ENCODE data around the gene KCNJ10. TPM values are rescaled to one million over a fixed set of nuclear protein-coding genes. Genes with fewer than 3 reads are reported as not detected.

The KCNJ10 gene
- total RNA-seq, 1 experiment from 2014 or later, result 0.12 TPM

- no peak for DNase-seq (ENCODE audit: low read depth)
These were observed 105.8 kb downstream of the KCNJ10 start for GRCh38 chr1:159964144-159964543.

DNA sequence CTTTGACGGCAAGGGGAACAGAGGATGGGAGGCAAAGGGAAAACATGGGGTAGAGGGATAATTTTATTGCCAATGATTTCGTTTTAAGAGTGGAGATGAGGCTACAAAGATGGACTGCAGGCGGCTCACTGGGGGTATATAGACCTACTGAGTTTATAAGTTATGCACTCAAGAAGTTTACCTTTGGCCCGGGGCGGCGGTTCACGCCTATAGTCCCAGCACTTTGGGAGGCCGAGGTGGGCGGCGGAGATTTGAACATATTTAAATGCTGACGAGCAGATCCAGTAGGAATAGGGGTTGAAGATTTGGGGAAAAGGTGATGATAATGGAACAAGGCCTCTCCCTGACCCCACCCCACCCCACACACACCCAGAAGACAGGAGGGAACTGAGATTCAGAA is 107.8 kb downstream of the KCNJ10 start:
- no peak for DNase-seq (ENCODE audit: low read depth)

GRCh38 chr1:159961636-159962035 is 108.3 kb downstream of the KCNJ10 start:
- DNase-seq (ENCODE audit: low read depth), result no peak

DNA sequence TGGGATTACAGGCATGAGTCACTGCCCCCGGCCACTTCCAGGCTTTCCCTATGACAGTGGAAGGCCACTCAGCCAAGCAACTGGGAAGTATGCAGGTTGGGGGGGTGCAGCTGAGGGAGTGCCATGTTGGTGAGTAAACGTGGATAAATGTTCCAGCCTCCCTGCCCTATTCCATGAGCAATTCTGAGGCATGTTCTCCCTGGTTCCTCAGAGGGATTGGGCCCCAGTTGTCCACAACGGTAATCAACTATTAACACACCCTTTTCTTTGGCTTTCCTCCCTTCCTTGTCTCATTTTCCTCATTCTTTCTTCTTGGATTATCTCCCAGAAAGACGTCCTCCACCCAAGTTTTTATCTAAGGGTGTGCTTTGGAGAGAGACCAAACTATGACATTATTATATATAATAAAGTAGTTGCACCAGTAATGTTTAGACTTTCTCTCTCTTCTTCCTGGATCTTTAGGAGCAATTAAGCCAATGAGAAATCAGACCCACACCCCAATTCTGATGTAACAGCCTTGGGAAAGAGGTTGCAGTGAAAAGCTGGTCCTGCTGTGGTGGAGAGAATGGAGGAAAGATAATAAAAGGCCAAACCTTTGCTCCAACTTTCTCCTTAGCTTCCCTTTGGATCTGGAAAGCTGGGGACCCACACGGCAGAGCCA is 109.1 kb downstream of the KCNJ10 start:
- peak; percentile 37 for DNase-seq (ENCODE audit: low read depth)

GRCh38 chr1:159959451-159959850 is 110.5 kb downstream of the KCNJ10 start:
- DNase-seq (ENCODE audit: low read depth), result peak; percentile 10

DNA sequence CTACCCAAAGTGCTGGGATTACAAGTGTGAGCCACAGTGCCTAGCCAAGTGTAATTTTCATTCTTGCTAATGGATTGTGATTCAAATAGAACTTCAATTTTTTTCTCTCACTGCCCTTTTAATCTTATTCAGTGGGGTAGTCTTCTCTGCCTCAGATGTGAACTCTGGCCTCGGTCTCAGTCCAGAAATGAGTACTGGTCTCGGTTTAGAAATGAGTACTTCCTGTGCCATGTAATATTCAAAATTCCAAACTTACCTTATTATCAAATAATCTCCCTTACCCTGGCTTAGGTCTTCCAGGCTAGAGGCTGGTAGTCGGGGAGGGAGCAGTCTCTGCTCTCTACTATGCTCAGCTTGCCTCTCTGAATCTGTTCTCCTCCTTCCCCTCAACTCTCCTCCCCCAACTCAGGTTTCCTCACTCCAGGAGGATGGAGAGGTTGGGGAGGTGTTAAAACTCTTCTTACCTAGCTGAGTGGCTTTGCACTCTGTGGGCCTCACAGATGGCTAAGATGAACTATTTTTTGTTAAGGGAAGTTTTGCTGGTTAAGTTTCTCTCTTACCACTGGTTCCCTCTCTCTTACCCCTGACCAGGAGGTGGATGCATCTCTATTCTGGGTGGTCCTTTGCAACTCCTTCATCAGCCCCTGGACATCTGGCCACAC is 111.1 kb downstream of the KCNJ10 start:
- no peak for DNase-seq (ENCODE audit: low read depth)

- DNase-seq (ENCODE audit: low read depth), result no peak
These were observed 112.1 kb downstream of the KCNJ10 start for GRCh38 chr1:159957824-159958268.

DNA sequence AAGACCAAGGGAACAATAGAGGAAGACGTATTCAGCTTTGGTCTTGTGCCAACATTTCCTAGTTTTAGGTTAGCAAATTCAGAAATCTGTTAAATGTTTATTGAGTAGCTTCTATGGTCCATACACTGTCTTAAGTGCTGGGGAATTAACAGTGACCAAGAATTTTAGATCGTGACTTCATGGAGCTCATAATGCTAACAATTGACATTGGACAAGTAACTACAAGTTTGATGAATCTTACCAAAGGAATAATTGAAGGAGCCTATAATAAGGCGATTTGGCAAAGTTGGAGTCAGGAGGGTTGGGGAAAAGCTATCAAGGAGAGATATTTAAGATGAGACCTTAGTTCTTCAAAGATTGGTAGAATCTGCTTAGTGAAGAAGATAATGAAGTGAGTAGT is 114.5 kb downstream of the KCNJ10 start:
- DNase-seq (ENCODE audit: low read depth), result no peak

DNA sequence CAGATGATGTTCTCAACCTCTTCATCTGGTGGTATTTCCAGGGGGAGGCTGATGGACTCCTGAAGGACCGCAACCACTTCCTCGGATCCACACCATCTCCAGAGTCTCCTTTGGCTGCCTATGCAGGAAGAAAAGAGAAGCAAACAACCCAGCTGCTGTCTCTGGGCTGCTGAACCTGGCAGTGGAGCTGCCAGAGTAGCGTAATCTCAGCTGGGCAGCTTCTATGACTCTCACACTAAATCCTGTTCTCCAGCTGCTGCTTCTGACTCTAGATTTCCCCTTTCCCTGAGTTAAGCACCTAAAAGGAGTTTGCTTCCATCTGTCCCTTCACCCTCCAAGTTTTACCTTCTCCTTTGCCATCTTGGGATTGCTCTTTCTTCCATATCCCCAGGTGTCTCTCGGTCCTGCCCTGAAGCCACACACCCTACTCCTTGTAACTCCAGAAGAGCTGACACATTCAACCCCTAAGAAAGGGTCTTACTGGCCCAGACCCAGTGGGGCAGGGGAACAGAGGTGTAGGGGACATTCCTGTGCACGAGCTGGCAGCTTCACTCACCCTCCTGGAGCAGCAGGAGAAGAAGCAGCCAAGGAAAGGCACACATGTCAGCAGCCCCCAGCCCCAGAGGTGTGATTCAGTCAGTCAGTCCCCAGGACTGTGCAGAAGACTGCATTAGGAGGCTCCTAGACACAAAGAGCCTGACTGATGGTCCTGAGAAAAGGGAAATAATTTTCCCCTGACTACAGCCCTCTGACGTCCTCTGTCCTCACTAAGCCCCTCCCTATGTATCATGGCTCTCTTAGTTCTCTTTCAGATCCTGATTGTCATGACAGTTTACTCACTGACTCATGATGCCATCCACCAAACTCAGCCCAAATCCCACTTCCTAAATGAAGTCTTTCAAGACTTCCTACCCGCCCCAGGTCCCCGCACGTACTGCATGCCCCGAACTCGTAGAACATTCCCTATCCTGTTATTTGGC is 116.1 kb downstream of the KCNJ10 start, which contains the start of gene SLAMF9:
TSS of gene SLAMF9 (minus strand) at position 702 of the 980 bp plus-strand sequence. CDS start at position 602, 100 bp downstream.
- DNase-seq (ENCODE audit: low read depth), result peak; percentile 58

DNA sequence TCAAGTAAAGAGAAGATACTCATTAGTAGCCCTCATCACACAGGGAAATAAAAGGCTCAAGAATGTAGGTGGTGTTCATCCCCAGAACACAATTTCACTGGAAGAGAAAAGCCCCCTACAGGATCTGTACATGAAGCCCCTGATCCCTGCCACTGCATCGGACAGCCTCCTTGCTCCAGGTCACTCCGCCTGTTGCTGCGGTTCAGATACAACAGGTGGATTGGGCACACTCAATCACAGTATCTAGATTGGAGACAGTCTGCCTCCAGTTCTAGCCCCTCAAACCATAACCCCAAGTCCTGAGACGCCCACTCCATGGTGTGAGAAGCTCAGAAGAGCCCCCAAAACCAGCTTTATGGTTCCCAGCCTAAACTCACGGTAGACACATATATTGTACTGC is 117.0 kb downstream of the KCNJ10 start:
- no peak for DNase-seq (ENCODE audit: low read depth)

DNA sequence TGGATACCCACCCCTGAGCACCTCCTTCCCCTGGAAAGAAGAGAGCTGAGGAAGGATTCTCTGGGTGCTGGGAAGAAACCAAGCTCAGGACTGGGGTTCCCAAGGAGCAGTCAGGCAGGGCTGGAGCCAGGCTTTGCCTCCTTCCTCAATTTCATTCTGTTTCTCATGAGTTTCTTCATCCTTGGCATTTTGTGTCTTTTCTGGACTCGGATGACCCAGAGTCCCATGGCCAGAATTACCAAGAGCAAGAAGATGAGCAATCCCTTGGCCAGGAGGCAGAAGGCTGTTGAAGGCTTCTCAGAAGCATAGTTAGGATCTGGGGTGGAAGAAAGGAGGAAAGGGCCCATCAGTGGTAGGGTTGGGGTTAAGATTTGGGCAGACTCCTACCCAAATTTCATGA is 118.4 kb downstream of the KCNJ10 start:
- DNase-seq (ENCODE audit: low read depth), result no peak

DNA sequence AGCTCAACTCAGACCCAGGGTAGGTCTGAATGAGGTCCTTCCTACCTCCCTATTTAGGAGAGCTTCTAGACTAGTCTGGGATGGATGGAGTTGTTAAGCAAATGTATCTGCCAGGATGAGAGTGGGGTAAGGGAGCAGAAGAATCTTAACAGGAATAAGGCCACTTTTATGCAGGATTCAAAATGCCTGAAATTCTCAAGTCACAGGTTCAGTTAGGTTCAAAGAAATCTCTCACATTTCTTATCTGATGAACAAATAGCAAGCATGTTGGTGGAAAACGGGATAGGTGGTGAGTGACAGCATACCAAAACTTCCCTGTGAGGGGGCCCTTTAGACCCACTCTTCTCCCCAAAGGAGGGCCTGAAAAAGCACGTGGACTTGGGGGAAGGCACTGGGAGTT is 118.9 kb downstream of the KCNJ10 start:
- DNase-seq (ENCODE audit: low read depth), result no peak

GRCh38 chr1:159949981-159950381 is 120.0 kb downstream of the KCNJ10 start:
- DNase-seq (ENCODE audit: low read depth), result no peak

DNA sequence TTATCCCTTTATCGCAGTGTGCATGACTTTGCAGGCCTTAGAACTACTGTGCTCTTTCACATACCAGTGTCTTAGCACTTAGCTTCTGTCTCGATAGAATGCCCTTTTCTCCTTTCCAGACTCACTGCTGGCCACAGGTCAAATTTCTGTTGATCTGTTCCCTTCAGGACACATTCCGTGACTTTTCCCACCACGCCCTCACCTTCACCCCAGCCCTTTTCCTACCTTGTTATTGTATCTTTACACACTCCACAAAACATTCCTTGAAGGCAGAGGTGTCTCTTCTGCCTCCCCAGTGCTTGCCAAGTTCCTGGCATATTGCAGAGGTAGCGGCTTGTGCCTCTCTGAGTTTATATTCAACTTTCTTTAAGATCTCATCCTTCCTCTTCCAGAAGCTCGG is 120.8 kb downstream of the KCNJ10 start:
- no peak for DNase-seq (ENCODE audit: low read depth)

Other genes with a start within 250 kb of the KCNJ10 start
- 1.5 and 2.6 TPM in 2 replicates for gene SLAMF8, start 243.3 kb downstream of the KCNJ10 start, total RNA-seq (2014; rRNA removed; shearing (Covaris generic))
- 0.20 TPM in 1 of 2 replicates, not detected in the other for gene VSIG8, start 207.5 kb downstream of the KCNJ10 start, total RNA-seq (2014; rRNA removed; shearing (Covaris generic))
- gene CFAP45, start 170.0 kb downstream of the KCNJ10 start, total RNA-seq (2014; rRNA removed; shearing (Covaris generic)), result 2.2 and 2.9 TPM in 2 replicates
- 811 and 1,008 TPM in 2 replicates for gene TAGLN2, start 144.7 kb downstream of the KCNJ10 start, total RNA-seq (2014; rRNA removed; shearing (Covaris generic))
- not detected in 2 replicates for gene IGSF9, start 124.5 kb downstream of the KCNJ10 start, total RNA-seq (2014; rRNA removed; shearing (Covaris generic))
- 0.60 and 0.88 TPM in 2 replicates for gene SLAMF9, start 115.9 kb downstream of the KCNJ10 start, total RNA-seq (2014; rRNA removed; shearing (Covaris generic))
- 4.7 and 4.9 TPM in 2 replicates for gene PIGM, start 38.2 kb downstream of the KCNJ10 start, total RNA-seq (2014; rRNA removed; shearing (Covaris generic))
- gene KCNJ9, start 11.4 kb upstream of the KCNJ10 start, total RNA-seq (2014; rRNA removed; shearing (Covaris generic)), result not detected in 2 replicates
- gene IGSF8, start 28.5 kb upstream of the KCNJ10 start, total RNA-seq (2014; rRNA removed; shearing (Covaris generic)), result 7.9 and 10.7 TPM in 2 replicates
- not detected in 2 replicates for gene ATP1A2, start 45.6 kb upstream of the KCNJ10 start, total RNA-seq (2014; rRNA removed; shearing (Covaris generic))
- not detected in 2 replicates for gene ATP1A4, start 81.4 kb upstream of the KCNJ10 start, total RNA-seq (2014; rRNA removed; shearing (Covaris generic))
- gene CASQ1, start 120.4 kb upstream of the KCNJ10 start, total RNA-seq (2014; rRNA removed; shearing (Covaris generic)), result not detected in 2 replicates
- 107 and 111 TPM in 2 replicates for gene PEA15, start 135.2 kb upstream of the KCNJ10 start, total RNA-seq (2014; rRNA removed; shearing (Covaris generic))
- gene DCAF8, start 192.4 kb upstream of the KCNJ10 start, total RNA-seq (2014; rRNA removed; shearing (Covaris generic)), result 28.4 and 31.4 TPM in 2 replicates
- 29.2 and 35.6 TPM in 2 replicates for gene PEX19, start 215.0 kb upstream of the KCNJ10 start, total RNA-seq (2014; rRNA removed; shearing (Covaris generic))

Data from RPMI7951 (cell line).